Suppressor macrophage treated with lipopolysaccharide for 4 hours (primary cell): ENCODE measurements around the gene TRIM15.
"Not testable (repeated sequence)": the region's sequence is repeated elsewhere in the genome, so short reads cannot be mapped to it uniquely, and the experiment has no call there.

Source experiments
- DNase-seq: peaks from one replicate; pipeline ENCODE4 v3.0.0-alpha.2; 2020

Gene TRIM15

GRCh38 chr6:30200551-30201281, 37.4 kb downstream of the TRIM15 start:
- DNase-seq: peak; percentile 65

GRCh38 chr6:30202366-30202765, 39.0 kb downstream of the TRIM15 start:
- no peak for DNase-seq

DNA sequence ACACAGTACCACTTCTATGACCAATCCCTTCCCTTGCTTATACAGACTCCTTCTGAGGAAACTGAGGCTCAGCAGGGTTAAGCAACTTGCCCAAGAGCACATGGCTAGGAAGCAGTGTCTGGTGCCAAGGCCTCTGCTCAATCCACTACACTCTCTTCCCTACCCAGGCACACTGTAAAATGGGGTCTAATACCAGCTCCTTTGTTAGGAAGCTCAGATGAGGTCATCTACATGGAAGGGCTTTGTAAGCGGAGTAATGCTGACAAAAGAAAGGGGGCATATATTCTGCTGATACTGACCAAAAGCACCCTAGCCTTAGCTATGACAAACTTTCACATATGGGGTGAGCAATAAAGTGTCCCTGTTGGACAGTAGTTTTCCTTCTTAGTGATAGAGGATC, 40.8 kb downstream of the TRIM15 start:
- DNase-seq: no peak

GRCh38 chr6:30206152-30206551, 42.8 kb downstream of the TRIM15 start:
- DNase-seq: no peak

GRCh38 chr6:30206799-30207618, 43.7 kb downstream of the TRIM15 start:
- DNase-seq: no peak

DNA sequence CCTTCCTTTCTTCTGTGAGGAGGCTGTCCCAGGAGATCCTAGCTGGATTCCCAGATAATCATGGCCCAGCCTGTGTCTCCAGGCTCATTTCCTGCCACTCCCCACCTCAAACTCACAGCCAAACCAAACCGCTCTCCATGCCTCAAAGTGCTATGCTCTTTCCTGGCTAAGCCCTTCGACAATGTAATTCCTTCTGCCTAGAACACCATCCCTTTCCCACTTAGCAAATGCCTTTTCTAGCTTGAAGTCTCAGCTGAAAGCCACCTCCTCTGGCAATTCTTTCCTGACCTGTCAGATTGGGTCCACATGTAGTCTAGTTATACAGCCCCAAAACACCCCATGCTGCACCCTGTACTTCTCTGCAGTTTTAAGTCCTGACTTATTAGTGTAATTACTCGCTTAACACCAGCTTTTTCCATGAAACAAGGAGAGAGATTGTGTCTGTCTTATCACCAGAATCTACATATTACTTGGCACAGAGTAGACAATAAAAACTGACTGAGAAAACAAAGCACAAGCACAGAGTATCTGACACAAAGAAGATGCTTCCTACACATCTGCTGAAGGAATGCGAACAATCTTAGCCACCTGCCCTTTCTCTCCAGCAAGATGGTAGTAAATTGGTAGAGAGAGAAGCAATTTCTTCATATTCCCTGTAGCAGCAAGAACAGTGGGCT, 44.4 kb downstream of the TRIM15 start:
- no peak for DNase-seq

DNA sequence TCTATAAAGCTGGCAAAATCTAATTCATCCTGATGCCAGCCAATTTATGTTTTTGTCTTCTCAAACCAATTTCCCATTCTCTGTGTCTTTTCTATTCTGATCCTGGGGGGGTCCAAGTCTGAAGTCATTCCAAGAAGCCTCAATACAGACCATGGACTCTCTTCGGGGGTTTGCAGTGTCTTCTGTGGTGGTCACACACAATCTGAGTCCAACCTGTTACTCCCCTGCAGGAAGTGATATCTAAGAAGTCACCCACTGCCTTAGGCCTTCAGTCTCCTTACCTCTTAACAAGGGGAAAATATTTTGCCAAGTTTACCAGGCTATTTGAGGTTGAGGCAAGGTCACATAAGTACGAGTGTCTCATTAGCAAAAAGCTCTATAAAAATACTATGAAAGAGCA, 48.0 kb downstream of the TRIM15 start:
- DNase-seq: no peak

GRCh38 chr6:30211899-30212298, 48.6 kb downstream of the TRIM15 start:
- DNase-seq: peak; percentile 19

DNA sequence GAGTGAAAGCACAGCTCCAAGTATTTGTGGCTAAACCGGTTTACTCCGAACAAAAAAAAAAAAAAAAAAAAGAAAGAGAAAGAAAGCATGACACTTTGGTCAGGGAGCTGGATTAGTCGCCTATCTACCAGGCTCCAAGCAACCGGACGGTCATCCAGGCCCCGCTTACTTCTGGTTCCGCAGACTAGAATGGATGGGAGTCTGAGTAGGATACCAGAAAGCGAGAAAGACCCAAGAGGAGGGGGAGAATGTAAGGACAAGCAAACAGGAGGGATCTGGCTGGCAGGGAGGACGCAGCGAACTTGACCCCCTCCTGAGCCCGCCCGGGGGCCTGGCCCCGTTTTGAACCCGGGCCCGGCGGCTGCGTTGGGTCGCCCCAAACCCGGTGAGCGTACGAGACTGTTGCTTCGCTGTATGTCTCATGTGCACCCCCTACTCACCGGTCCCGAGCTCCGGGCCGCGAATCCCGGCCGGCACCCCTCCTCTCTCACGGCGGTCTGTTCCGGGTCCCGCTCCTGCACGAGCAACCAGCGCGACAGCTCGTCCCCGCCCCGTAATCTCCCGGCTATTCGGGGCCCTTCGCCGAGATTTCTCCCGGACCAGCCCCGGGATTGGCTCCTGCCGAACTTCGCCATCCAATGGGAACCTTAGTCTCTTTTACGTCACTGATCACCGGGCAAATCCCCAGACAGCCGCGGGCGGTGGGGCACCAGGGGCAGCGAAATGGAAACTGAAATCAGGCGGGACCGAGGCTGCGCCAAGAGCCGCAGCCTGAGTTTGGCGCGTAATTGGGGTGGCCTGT, 49.7 kb downstream of the TRIM15 start, which contains the start of gene TRIM26:
TRIM26 (minus strand) TSS at position 542 of the 802 bp plus-strand sequence. CDS start 14,303 bp downstream, outside the sequence.
- peak; percentile 99 for DNase-seq

GRCh38 chr6:30213667-30213956, 50.3 kb downstream of the TRIM15 start:
- no peak for DNase-seq

- DNase-seq: peak; percentile 88
These were observed 50.8 kb downstream of the TRIM15 start for GRCh38 chr6:30213957-30214656.

DNA sequence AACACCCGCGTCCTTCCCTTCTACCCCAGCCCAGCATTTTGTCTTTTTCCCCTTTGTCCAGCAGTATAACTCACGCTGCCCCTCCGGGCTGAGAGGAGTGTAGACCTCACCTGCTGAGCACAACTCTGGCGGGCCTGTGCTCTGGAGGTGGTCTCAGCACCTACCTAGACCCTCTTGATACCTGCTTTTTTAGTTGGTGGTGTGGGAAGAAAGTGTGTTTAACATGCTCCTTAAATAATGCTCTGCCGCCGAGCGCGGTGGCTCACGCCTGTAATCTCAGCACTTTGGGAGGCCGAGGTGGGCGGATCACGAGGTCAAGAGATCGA, 51.3 kb downstream of the TRIM15 start:
- DNase-seq: no peak

GRCh38 chr6:30216096-30216495, 52.8 kb downstream of the TRIM15 start:
- no peak for DNase-seq

GRCh38 chr6:30219244-30219643, 55.9 kb downstream of the TRIM15 start:
- peak; percentile 66 for DNase-seq

- not testable (repeated sequence) for DNase-seq
These were observed 58.0 kb downstream of the TRIM15 start for GRCh38 chr6:30221395-30221794.

- not testable (repeated sequence) for DNase-seq
These were observed 58.6 kb downstream of the TRIM15 start for GRCh38 chr6:30221956-30222355.
